Lower leg skin (tissue), 4 donors: ENCODE results near the gene SUSD4. TPM values are rescaled to one million over a fixed set of nuclear protein-coding genes. Genes with fewer than 3 reads are reported as not detected.

Experiments
- DNase-seq, 2 donors: peaks; one replicate each; pipeline ENCODE4 v3.0.0-alpha.2; 2019; ENCODE audit warnings: low spot score in 2 of 2
- H3K4me3 ChIP-seq: fragments of 200-600 bp; sonication (generic); 2 replicates; pipeline ENCODE4 v1.5.1; 2017; ENCODE audit warnings: mild to moderate bottlenecking, low read depth; ENCODE audit not compliant: poor library complexity, severe bottlenecking
- POLR2A ChIP-seq, 2 donors: fragments of 450-650 bp; IDR thresholded peaks; one replicate each; pipeline ENCODE4 v1.6.1; 2016 to 2017; ENCODE audit warnings: antibody characterized with exemption in 2 of 2, mild to moderate bottlenecking in 1 of 2, moderate library complexity in 1 of 2
- WGBS, 2 donors: methylation state at CpG; one replicate each; pipeline ENCODE4 v1.1.5; 2018; 5-methylcytosine and 5-hydroxymethylcytosine counted together
- intact Hi-C: fragments of 100-400 bp; cut with DNase I; formaldehyde crosslinking; loops from one replicate; pipeline ENCODE4 v1.15.0; 2023; ENCODE audit warnings: low total_unique reads
- total RNA-seq, 4 donors: library from RNA; depleted of rRNA; stranded (reverse); fragments of >200 nt; gene quantifications; one replicate each; pipeline ENCODE4 v1.1.0, GENCODE V29; 2016
- TF ChIP-seq, protein P1 (sequence below), 3 donors: fragments of 450-650 bp; IDR thresholded peaks; one replicate each; pipeline ENCODE4 v1.5.1; 2016; ENCODE audit warnings: antibody characterized with exemption in 3 of 3, mild to moderate bottlenecking in 3 of 3, moderate library complexity in 2 of 3

SUSD4 gene
- total RNA-seq, 4 donors from 2014 or later = 2.7 to 6.8 (median 3.8) TPM

DNA sequence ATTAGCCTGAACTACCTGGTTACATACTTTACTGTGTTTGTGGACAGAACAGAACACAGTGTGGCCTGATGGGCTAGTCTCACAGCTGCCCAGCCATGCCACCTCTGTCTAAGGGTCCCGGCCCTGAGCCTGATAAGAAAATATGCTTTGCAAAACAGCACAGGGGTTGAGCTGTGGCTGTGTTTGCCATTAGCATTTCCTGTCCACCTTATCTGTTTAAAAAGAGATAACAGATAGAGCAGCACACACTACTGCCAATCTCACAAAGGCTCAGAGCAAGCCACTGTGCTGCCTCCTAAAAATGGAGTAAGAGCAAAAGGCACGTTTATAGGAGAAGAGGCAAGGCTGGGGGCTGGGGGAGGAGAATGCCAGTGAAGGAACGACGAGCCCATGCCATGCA lies 95.0 kb downstream of the SUSD4 start:
- no peak overlapping the region for H3K4me3 ChIP-seq
- DNase-seq = peak in 1 of 2 donors; percentile 40
- intact Hi-C loops = no loop called here
- TF ChIP-seq, protein P1, sequence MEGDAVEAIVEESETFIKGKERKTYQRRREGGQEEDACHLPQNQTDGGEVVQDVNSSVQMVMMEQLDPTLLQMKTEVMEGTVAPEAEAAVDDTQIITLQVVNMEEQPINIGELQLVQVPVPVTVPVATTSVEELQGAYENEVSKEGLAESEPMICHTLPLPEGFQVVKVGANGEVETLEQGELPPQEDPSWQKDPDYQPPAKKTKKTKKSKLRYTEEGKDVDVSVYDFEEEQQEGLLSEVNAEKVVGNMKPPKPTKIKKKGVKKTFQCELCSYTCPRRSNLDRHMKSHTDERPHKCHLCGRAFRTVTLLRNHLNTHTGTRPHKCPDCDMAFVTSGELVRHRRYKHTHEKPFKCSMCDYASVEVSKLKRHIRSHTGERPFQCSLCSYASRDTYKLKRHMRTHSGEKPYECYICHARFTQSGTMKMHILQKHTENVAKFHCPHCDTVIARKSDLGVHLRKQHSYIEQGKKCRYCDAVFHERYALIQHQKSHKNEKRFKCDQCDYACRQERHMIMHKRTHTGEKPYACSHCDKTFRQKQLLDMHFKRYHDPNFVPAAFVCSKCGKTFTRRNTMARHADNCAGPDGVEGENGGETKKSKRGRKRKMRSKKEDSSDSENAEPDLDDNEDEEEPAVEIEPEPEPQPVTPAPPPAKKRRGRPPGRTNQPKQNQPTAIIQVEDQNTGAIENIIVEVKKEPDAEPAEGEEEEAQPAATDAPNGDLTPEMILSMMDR (IDR thresholded peaks at IDR 0.05) = no peak
- TF ChIP-seq POLR2A (IDR thresholded peaks at IDR 0.05) = no peak
- 78 to 81% methylated on average over 4 of the region's 4 CpGs for WGBS, 2 donors

DNA sequence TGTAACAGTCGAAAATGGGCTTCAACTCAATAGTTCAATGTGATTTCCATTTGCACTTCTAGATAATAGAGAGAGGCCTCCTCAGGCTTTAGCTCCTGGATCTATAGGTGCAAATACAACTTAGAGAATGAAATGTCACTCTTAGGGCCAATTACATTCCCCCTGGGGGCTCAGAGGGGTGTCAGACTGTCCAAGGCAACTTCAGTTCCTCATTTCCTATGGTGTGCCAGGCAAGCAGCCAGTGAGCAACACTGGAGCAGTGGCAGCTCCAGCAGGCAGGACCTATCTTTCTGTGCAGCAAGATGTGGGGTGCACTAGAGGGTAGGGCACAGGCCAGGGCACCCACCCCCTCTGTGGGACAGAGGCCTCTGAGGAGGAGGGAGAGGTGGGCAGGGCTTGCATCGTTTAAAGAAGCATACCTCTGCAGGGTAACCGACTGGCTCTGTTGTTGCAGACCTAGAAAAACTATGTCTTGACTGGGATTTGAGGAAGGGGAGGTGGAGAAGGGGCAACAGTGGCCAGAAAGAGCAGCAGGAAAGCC lies 97.3 kb downstream of the SUSD4 start:
- H3K4me3 ChIP-seq = no peak overlapping the region
- 51 to 68% methylated on average over 3 of the region's 3 CpGs for WGBS, 2 donors
- TF ChIP-seq, protein P1 (IDR thresholded peaks at IDR 0.05) = no peak
- no peak for TF ChIP-seq POLR2A (IDR thresholded peaks at IDR 0.05)
- DNase-seq = peak in 1 of 2 donors; percentile 70
- intact Hi-C loops = no loop called here

DNA sequence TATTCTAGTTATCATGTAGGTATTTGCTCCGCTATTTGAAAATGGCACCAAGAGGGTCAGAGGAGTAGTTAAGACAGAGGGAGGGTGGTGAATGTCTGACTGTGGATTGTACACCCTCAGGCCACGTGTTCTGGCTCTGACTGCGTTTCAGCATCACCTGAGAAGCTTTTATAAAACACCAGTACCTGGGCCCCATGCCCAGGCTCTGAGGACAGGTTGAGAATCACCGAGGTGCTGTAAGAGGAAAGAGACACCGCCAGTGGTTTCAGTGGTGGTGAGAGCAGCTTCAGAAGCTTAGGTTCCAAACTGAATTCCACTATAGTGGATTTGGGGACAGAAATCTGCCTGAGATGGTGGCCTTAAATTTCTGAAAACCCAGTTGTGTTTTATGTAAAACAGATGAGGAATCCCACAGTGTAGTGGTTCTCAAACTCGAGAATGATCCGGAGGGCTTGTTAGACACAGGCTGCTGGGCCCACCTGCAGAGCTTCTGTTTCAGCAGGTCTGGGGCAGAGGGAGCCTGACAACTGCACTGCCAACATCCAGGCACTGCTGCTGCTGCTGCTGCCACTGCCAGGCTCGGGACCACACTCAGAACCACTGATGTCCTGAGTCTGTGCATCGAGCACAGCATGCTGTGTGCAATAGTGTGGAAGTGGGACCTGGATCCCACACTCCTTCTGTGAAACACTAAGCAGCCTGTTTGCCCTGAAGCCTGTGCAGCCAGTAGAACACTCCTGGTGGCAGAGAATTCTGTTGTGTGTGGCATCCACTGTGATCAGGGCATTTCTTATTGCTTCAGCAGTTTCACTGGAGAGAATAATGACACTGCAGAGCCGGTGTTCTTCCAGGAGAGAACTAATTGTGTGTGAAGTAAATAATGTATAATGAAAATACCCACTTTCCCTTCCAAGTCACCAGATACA lies 98.7 kb downstream of the SUSD4 start:
- 70 to 77% methylated on average over 10 of the region's 10 CpGs for WGBS, 2 donors
- intact Hi-C loops = no loop called here
- peak in 1 of 2 donors; percentile 76 for DNase-seq
- TF ChIP-seq, protein P1 (IDR thresholded peaks at IDR 0.05) = no peak
- TF ChIP-seq POLR2A (IDR thresholded peaks at IDR 0.05) = no peak
- H3K4me3 ChIP-seq = no peak overlapping the region

DNA sequence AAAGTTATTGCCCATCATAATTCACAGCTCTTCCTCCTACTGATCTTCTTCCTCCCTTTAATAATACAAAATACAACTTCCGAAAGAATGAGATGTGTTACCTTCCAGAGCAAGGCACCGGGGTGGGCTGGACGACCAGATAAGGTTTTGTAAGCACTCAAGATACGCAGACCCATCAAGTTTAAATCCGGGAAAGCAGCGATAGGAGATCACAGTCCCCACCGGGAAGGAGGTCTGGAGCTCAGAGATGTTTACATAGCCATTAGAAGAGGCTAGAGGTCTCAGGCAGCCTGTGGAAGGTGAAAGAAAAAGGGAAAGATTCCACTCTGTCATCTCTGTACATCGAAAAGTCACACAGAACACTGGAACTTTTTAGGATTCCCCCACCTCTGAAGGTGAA lies 99.4 kb downstream of the SUSD4 start:
- intact Hi-C loops = no loop called here
- no peak overlapping the region for H3K4me3 ChIP-seq
- 75 to 77% methylated on average over 8 of the region's 8 CpGs for WGBS, 2 donors
- TF ChIP-seq, protein P1 (IDR thresholded peaks at IDR 0.05) = no peak
- TF ChIP-seq POLR2A (IDR thresholded peaks at IDR 0.05) = no peak
- DNase-seq = peak in 1 of 2 donors; percentile 28

DNA sequence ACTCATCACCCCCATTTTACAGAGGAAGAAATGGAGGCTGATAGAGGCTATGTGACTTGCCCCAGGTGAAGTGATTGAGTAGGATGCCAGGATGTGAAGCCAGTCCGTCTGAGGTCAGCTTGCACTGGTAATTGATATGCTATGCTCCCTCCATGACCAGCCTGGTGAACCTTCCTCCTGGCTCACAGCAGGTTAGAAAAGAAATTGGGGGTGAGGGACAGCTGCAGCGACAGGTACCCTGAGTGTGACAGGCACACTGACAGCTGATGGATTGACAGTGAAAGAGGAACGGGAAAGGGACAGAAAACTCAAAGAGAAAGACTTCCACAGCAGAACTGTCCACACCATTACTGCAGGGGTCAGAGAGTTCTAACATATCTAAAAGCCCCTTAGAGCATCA lies 102.1 kb downstream of the SUSD4 start:
- TF ChIP-seq, protein P1 (IDR thresholded peaks at IDR 0.05) = no peak
- TF ChIP-seq POLR2A (IDR thresholded peaks at IDR 0.05) = no peak
- 78 to 89% methylated on average over 3 of the region's 3 CpGs for WGBS, 2 donors
- no peak overlapping the region for H3K4me3 ChIP-seq
- intact Hi-C loops = no loop called here
- no peak for DNase-seq
